Subcutaneous adipose tissue (tissue), 4 donors: Measurements from ENCODE around the gene SNX9. TPM values are rescaled to one million over a fixed set of nuclear protein-coding genes. Genes with fewer than 3 reads are reported as not detected.

Experiments used
- total RNA-seq, 4 donors: library from RNA; depleted of rRNA; stranded (reverse); fragments of >200 nt; gene quantifications; one replicate each; pipeline ENCODE4 v1.1.0, GENCODE V29; 2016
- TF ChIP-seq, protein P1 (sequence below): fragments of 450-650 bp; IDR thresholded peaks from one replicate; pipeline ENCODE4 v1.5.1; 2016; ENCODE audit warnings: low read depth, mild to moderate bottlenecking, control low read depth, antibody characterized with exemption, moderate library complexity

The SNX9 gene
- total RNA-seq, 4 donors from 2014 or later = 80.6 to 113 (median 94.1) TPM

DNA sequence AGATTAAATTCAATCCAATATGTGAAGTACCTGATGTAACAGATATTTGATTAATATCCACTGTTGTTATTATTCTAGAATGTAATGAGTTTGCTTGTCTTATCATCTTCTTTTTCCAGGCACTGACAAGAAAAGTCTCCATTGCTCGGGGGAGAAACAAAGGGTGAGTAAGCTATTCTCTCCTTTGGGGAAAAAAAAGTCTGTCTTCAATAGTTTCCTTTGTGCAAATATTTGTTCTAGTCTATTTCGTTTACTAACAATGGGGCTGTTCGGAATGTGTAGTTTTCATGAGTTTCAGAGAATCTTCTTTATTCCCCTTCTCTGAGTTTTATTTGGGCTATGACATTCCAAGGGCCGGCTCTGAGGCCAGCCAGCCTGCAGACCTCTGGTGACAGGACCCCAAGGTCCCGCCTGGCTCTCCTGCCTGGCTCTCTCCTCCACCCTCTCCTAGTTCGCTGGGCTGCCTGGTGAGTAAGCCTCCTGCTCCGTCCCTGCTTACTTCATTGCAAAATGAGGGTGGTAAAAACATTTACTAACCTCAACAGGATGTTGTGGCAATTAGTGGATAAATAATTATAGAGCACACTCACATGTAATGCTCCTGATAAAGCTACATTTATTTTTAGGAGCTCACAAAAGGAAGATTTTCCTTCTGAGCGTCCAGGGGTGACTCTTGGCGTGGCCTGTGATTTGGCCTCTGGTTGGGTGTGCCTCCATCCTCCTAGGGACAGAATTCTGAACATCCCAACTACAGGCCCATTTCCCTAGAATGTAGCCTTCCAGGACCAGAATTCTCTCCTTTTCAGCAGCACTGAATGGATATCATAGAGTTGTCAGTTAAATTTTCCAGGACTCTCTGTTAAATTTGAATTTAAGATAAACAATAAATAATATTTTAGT is 43.1 kb upstream of the SNX9 start:
- TF ChIP-seq, protein P1, sequence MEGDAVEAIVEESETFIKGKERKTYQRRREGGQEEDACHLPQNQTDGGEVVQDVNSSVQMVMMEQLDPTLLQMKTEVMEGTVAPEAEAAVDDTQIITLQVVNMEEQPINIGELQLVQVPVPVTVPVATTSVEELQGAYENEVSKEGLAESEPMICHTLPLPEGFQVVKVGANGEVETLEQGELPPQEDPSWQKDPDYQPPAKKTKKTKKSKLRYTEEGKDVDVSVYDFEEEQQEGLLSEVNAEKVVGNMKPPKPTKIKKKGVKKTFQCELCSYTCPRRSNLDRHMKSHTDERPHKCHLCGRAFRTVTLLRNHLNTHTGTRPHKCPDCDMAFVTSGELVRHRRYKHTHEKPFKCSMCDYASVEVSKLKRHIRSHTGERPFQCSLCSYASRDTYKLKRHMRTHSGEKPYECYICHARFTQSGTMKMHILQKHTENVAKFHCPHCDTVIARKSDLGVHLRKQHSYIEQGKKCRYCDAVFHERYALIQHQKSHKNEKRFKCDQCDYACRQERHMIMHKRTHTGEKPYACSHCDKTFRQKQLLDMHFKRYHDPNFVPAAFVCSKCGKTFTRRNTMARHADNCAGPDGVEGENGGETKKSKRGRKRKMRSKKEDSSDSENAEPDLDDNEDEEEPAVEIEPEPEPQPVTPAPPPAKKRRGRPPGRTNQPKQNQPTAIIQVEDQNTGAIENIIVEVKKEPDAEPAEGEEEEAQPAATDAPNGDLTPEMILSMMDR = no peak

DNA sequence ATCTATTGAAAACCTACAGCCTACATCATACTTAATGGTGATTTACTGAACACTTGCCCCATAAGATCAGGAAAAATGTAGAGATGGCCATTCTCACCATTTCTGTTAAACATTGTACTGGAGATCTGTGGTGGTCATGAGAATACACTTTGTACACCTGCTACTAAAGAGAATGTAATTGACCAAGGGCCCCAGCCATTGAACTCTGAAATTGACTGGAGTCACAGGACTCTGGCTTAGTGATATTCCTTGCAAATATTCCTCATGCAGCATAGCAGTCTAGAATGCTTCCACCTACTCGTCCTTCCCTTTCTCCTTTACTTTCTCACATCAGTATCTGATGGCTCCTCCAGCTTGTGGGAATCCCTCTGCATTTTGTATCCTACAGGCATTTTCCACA is 37.4 kb upstream of the SNX9 start:
- TF ChIP-seq, protein P1 = no peak

DNA sequence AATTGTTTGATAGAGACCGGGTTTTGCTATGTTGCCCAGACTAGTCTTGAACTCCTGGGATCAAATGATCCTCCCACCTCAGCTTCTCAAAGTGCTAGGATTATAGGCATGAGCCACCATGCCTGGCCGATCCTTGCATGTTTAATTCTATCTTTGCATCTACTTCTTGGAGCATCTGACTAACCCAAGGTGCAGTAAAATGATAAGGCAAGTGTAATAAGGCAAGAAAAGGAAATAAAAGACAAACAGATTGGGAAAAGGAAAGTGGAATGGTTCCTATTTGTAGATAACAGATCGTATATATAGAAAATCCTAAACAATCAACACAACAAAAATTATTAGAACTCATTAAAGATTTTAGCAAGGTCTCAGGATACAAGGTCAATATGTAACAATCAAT is 36.8 kb upstream of the SNX9 start:
- TF ChIP-seq, protein P1 = no peak

DNA sequence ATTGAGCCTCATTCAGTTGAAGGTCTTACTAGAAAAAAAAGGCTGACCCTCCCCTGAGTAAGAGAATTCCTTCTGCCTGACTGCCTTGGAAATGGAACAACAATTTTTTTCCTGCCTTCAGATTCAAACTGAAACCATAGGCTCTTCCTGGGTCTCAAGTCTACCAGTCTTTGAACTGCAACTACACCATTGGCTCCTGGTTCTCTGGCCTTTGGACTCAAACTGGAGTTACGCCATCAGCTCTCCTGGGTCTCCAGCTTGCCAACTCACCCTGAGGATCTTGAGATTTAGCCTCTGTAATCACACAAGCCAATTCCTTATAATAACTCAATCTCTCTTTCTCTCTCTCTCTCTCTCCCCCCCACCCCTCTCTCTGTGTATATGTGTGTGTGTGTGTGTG is 36.0 kb upstream of the SNX9 start:
- TF ChIP-seq, protein P1 = no peak

DNA sequence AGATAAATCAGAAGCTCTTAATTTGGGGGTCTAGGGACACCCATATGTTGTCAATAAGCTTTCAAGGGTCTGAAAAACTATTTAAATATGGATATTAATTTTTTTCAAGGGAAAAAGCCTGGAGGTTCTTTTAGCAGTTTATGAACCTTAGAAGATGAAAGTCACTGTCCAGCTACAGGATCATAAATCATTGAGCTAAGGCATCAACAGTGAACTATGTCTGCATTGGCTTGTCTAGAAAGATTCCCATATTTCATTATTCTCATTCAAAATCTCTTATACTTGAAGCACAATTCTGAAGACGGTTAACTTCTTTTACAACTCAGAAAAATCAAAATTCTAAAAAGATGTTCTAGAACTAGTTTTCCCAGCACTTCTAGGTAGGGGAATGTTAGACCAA is 34.9 kb upstream of the SNX9 start:
- TF ChIP-seq, protein P1 = no peak

DNA sequence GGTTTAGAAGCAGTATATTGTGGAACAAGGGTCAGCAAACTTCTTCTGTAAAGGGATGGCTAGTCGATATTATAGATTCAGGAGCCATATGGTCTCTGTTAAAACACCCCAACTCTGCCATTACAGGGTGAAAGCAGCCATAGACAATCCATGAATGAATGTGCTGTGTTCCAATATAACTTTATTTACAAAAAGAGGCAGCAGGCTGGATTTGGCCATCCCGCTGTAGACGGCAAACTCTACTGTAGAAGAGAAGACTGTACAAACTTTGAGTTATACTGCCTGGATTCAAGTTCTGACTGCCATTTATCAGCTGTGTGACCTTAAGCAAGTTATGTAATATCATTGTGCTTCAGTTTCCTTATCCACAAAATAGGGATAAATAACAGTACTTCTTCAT is 33.7 kb upstream of the SNX9 start:
- TF ChIP-seq, protein P1 = no peak

DNA sequence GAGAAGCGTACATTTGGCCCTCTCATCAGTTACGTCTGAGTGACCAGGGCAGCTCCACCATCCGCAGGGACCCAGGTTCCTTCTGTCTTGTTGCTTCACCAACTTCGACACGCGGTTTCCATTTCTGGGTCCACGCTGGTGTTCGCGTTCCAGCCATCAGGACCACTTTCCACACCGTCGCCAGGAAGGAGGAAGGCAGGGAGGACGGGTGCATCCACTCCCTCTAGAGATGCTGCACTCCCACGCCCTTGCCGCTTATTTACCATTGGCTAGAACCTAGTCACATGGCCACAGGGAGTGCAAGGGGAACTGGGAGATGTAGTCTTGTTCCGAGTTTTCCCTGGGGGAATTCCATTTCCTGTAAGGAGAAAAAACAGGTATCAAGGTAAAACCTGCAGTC is 33.2 kb upstream of the SNX9 start:
- TF ChIP-seq, protein P1 = no peak
